OCI-LY3 (cell line): Measurements from ENCODE around the gene CABP2.

Experiments
- EZH2phosphoT487 ChIP-seq: fragments of 200-600 bp; shearing (Covaris generic); IDR thresholded peaks from 2 replicates; pipeline ENCODE4 v1.6.1; 2018; ENCODE audit warnings: antibody characterized with exemption, mixed run types, low read depth
- TF ChIP-seq, protein P1 (sequence below): fragments of 200-600, 300-600 bp; sonication (generic); IDR thresholded peaks from 2 replicates; pipeline ENCODE4 v1.5.1; 2014; ENCODE audit warnings: antibody characterized with exemption, low read length, low read depth

DNA sequence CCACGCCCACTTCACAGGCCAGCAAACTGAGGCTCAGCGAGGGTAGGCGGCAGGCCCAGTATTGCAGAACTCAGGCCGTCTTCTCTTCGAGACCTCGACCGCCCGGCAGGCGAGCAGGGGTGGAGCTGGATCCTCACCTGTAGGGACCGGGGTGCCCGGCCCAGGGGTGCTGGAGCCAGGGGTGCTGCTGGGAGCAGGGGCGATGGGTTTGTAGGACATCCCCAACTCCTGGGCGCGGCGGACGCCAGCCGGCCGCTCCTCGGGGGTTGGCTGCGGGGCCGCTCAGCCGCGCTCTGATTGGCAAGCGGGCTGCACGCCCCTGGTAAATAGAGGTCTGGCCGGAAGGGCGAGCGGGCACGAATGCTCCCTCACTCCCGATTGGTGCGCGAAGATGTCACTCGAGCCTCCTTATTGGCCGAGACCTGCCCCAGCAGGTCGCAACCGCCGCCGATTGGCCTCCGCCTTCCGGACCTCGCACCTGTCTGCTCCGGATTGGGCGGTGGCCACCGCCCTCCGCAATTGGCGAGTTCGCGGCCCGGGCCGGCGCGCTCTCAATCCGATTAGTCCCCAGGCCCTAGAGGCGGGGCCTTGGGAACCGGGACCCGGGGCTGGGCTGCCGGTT is 15.3 kb downstream of the CABP2 start, which contains the start of gene CDK2AP2:
- TF ChIP-seq, protein P1, sequence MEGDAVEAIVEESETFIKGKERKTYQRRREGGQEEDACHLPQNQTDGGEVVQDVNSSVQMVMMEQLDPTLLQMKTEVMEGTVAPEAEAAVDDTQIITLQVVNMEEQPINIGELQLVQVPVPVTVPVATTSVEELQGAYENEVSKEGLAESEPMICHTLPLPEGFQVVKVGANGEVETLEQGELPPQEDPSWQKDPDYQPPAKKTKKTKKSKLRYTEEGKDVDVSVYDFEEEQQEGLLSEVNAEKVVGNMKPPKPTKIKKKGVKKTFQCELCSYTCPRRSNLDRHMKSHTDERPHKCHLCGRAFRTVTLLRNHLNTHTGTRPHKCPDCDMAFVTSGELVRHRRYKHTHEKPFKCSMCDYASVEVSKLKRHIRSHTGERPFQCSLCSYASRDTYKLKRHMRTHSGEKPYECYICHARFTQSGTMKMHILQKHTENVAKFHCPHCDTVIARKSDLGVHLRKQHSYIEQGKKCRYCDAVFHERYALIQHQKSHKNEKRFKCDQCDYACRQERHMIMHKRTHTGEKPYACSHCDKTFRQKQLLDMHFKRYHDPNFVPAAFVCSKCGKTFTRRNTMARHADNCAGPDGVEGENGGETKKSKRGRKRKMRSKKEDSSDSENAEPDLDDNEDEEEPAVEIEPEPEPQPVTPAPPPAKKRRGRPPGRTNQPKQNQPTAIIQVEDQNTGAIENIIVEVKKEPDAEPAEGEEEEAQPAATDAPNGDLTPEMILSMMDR, result no peak
- TF ChIP-seq EZH2phosphoT487, result no peak
